ENCODE results near the gene KRT39.

DNA sequence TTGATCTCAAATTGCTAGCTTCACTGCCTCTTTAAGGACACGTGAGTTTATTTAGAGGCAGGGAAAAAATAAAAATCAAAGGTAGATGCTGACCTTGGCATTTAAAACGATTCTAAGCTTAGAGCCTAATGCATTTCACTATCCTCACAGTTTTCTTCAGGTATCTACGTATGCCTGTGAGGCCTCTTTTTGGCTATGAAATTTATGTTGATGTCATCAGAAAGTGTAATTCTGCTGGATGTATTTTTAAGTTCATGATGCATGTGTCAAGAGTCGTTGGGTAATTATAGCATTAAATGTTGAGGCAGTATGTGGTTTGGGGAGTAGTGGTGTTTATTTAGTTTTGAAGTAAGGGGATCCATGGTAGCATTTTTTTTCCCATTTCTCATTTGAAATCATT is 37.2 kb upstream of the KRT39 start:
- TF ChIP-seq, protein P1, sequence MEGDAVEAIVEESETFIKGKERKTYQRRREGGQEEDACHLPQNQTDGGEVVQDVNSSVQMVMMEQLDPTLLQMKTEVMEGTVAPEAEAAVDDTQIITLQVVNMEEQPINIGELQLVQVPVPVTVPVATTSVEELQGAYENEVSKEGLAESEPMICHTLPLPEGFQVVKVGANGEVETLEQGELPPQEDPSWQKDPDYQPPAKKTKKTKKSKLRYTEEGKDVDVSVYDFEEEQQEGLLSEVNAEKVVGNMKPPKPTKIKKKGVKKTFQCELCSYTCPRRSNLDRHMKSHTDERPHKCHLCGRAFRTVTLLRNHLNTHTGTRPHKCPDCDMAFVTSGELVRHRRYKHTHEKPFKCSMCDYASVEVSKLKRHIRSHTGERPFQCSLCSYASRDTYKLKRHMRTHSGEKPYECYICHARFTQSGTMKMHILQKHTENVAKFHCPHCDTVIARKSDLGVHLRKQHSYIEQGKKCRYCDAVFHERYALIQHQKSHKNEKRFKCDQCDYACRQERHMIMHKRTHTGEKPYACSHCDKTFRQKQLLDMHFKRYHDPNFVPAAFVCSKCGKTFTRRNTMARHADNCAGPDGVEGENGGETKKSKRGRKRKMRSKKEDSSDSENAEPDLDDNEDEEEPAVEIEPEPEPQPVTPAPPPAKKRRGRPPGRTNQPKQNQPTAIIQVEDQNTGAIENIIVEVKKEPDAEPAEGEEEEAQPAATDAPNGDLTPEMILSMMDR (IDR thresholded peaks at IDR 0.05): no peak
- no peak for TF ChIP-seq POLR2A (IDR thresholded peaks at IDR 0.05)
- TF ChIP-seq EP300 (IDR thresholded peaks at IDR 0.05): no peak
- TF ChIP-seq POLR2AphosphoS5 (IDR thresholded peaks at IDR 0.05): no peak
